GM19238 (cell line): Measurements from ENCODE around the gene BNIP3.

Experiments used
- DNase-seq: peaks from one replicate; pipeline ENCODE4 v3.0.0; 2011; ENCODE audit warnings: low spot score; ENCODE audit not compliant: insufficient read length

The BNIP3 gene, protein sequence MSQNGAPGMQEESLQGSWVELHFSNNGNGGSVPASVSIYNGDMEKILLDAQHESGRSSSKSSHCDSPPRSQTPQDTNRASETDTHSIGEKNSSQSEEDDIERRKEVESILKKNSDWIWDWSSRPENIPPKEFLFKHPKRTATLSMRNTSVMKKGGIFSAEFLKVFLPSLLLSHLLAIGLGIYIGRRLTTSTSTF

DNA sequence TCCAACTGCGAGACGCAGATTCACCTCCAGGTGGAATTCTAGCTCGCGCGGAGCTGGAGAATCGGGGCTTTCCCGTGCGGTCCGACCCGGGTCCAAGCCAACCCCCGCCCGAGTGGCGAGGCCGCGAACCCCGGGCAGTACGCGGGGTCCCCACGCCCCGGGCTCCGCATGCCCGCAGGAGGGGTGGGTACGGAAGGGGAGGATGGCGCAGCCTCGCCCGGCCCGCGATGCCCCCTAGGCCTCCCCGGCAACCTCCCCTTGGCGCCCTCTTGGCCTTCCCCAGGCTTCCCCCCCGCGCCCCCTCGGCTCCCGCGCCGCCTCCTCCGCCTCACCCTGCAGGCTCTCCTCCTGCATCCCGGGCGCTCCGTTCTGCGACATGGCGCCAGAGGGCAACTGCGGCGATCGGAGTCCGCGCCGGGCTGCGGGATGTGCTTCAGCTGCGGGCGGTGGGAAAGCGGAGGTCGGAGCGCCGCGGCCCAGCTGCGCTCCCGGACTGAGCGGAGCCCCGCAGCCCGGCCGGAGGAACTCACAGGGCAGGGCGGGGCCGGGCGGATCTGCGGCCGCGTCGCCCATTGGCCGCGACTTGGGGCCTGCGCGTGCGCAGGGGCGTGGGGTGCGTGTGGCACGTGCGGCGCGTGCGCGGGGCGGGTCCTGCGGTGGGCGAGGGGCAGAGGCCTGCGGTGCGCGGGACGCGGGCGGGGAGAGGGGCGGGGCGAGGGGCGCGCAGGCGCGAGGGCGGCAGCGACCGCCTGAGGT is at the start of gene BNIP3:
Gene BNIP3 (minus strand): TSS at position 495 of the 756 bp plus-strand sequence. CDS start 117 bp downstream, at position 378.
- peak; percentile 99 for DNase-seq

DNA sequence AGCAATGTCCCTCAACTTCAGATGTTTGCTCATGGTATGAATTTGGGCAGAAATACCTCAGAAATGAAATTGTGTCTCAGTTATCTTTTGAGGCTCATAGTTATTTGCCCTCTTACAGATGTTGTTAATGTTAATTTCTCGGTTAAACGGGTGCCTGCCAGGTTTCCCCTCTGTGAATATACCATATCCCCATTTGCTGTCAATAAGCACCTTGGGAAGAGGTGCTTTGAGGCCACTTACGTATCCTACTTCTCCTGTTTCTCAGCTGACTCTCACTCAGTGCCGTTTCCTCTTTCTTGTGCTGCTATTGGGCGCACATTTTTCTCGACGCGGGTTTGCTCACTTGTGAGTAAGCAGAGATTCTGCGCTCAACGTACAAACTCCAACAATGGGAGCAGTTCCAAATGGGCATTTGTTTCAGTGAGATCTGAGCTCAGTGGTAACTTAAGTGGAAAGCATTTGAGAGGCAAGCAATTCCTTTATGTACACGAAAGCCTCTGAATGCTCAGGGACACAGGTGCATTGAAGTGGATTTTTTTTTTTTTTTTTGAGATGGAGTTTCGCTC is 49.3 kb upstream of the BNIP3 start:
- DNase-seq: no peak

GRCh38 chr10:132028706-132029105 is 47.0 kb upstream of the BNIP3 start:
- no peak for DNase-seq

DNA sequence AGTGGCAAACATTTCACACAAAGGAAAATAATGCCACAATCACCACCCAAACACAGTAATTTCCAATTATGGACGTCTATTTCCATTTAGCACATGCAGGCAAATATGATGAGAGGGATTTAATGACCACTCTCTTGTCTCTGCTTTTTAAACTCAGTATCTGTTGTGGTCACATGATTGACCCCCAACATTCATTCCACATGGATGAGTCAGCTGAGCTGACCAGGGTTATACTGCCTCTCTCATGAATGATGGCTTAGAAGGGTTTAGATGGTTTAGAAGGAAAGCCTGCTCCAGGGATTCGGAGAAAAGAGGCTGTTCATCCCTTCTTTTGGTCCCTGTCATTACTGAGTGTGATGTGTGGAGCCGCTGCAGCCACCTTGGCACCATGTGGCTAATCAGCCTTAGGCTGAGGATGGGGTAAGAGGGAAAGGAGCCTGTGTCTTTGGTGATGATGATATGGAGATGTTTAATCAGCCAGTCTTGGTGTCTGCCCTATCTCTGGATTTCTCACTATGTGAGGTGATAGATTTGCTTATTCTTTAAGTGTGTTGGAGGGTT is 45.8 kb upstream of the BNIP3 start:
- no peak for DNase-seq

DNA sequence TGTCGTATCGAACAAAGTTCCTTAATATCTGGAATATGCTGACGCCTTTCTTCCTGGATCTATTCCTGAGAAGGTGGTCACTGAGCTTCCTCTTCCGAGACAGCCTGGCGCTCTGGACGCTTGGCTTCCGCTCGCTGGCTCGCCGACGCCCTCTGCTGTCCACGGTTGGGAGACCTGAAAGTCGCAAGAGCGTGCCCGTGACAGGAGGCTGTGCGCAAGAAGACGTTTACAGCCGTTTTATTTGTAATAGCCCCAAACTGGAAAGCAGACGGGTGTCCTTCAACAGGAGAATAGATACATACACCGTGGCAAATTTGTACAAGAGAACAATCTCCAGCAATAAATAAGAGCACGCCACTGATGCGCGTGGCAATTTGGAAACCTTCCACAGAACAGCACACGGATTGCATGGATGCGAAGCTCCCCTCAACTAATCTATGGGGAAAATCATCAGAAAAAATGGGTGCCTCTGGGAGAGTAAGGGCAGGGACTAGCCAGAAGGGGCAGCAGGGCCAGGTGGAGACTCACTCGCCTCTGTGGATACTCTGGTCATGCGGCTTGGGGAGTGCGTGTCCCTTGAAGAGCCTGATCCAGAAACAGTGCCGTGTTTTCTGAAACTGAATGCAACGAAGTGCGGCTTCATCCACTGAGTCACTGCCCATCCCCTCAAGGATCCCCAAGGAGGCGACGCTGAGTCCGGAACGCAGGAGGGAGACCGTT is 41.5 kb upstream of the BNIP3 start:
- DNase-seq: peak; percentile 65

DNA sequence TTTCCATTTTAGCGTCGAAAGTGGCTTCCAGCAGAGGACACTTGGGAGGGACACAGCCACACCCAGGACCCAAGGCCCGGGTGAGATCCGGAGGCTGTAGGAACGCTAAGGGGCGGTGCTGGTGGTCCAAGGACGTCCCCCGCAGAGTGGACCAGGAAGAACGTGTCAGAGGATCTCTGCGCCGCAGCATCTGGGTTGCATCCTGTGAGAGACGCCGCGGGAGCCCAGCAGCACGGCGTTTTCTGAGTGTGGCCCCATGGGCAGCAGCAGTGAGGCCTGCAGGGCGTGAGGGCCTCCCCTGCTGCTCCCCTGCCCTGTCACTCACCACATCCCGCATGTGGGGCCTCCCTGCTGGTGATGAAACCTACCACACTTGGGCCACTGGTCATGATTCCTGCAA is 40.5 kb upstream of the BNIP3 start:
- DNase-seq: no peak

- DNase-seq: no peak
These were observed 39.9 kb upstream of the BNIP3 start for GRCh38 chr10:132021504-132022143.

GRCh38 chr10:132021046-132021445 is 39.3 kb upstream of the BNIP3 start:
- no peak for DNase-seq

DNA sequence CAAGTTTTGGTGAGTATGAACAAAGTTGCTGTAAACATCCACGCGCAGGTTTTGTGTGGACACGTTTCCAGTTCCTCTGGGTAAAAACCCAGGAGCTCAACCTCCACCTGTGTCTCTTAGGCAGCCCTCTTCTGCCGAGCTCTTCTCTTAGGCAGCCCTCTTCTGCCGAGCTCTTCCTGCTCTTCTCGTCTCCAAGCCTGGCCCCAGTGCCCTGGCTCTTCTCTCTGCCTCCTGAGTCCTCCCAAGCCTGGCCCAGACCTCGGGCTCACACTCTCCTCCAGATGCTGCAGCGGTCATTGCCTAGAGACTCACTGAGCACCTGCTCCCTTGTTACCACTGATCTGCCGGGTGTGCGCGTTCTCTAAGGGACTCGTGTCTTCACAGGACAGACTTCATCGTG is 38.7 kb upstream of the BNIP3 start:
- no peak for DNase-seq

- DNase-seq: no peak
These were observed 37.6 kb upstream of the BNIP3 start for GRCh38 chr10:132019366-132019765.

- no peak for DNase-seq
These were observed 36.7 kb upstream of the BNIP3 start for GRCh38 chr10:132018446-132018845.

DNA sequence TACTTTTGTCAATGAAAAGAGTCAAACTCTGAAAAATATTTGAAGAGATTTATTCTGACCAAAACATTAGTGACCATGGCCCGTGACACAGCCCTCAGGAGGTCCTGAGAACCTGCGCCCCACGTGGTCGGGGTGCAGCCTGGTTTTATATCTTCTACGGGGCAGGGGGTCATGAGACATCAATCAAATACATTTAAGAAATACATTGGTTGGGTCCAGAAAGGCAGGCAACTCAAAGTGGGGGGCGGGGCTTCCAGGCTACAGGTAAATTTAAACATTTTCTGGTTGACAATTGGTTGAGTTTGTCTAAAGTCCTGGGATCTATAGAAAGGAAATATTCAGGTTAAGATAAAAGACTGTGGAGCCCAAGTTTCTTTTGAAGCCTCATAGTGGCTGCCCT is 34.8 kb upstream of the BNIP3 start:
- DNase-seq: no peak

DNA sequence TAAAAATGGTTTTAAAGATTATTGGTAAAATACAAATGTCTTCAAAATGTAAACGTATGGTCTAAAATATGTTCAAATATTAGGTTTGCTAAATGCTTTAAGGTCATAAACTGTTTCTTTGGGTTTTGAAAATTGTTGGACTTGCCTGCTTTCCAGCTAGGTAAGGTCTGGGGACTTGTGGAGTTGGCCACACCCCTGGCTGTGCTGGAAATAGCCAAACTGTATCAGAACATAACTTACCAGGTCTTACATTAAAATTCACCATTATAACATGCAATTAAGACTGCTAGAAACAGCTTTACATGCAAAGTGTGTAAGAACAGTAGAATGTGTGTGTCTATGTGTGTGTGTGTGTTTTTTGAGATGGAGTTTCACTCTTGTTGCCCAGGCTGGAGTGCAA is 29.7 kb upstream of the BNIP3 start:
- DNase-seq: no peak

DNA sequence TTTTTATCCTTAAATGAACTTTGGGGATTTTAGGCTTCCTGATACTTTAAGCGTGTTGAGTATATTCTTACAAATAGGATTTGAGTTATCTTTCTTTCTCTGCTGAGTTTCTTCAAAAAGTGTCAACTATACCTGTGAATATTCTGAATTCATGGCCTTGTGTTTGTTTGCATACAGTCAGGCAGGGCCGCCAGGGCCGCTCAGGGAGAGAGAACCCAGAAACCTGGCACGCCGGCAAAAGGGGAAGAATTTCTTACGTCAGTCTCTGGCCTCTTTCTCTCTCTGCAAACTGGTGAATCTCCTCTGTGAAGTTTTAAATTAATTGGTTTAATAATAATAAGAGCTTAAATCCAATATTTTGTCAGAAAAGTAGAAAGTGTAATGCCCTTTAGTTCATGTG is 29.3 kb upstream of the BNIP3 start:
- DNase-seq: no peak

GRCh38 chr10:132010483-132010882 is 28.8 kb upstream of the BNIP3 start:
- no peak for DNase-seq

DNA sequence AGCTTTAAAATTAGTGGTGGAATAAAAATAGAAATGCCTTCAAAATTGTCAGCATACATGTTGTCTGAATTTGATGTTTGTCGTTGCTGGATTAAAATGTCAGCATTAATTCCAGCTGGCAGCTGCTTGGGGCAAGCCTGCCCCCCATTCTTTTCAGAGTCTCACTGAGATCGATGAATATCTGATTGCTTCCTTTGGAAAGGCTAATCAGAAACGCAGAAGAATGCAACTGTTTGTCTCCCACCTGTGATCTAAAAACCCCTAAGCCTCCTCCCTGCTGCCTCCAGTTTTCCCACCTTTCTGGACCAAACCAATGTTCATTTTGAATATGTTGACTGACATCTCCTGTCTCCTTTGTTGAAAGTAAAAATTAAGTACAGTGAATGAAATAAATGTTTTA is 27.9 kb upstream of the BNIP3 start:
- DNase-seq: no peak

GRCh38 chr10:132007681-132008080 is 26.0 kb upstream of the BNIP3 start:
- no peak for DNase-seq

DNA sequence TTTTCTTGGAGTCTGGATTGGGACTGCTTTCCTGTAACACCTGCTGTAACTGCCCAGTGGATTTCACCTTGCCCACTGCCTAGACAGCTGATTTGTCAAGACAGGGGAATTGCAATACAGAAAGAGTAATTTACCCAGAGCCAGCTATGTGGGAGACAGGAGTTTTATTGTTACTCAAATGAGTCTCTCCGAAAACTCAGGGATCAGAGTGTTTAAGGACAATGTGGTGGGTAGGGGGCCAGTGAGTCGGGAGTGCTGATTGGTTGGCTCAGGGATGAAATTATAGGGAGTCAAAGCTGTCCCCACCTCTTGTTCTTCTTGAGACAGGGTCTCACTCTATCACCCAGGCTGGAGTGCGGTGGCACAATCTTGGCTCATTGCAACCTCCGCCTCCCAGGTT is 25.2 kb upstream of the BNIP3 start:
- no peak for DNase-seq

- DNase-seq: no peak
These were observed 23.4 kb upstream of the BNIP3 start for GRCh38 chr10:132005147-132005546.

DNA sequence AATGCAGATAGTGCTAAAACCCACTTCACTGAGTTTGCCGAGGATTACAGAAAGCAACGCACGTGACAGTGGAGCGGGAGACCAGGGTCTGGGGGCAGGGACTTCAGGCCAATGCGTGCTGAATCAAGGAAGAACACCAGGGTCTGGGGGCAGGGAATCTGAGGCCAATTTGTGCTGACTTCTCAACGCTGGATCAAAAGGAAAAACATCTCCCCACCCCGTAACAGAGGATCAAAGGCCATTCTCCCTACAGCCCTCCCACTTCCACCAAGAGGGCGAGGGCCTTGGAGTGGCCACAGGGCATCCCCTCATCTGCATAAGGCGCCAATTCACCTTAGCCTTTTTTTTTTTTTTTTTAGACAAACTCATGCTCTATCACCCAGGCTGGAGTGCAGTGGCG is 22.3 kb upstream of the BNIP3 start:
- DNase-seq: no peak

- no peak for DNase-seq
These were observed 21.7 kb upstream of the BNIP3 start for GRCh38 chr10:132003282-132003924.
